GM21515 (cell line): ENCODE measurements around the gene NOS2.
"Not testable (repeated sequence)": the region's sequence is repeated elsewhere in the genome, so short reads cannot be mapped to it uniquely, and the experiment has no call there.

Source experiments
- ATAC-seq: cut with Tn5 transposase; IDR thresholded peaks from one replicate; pipeline ENCODE4 v1.9.1; 2021; ENCODE audit not compliant: unreplicated experiment

NOS2 gene

GRCh38 chr17:27793168-27793905 lies 7.0 kb downstream of the NOS2 start:
- no peak for ATAC-seq

DNA sequence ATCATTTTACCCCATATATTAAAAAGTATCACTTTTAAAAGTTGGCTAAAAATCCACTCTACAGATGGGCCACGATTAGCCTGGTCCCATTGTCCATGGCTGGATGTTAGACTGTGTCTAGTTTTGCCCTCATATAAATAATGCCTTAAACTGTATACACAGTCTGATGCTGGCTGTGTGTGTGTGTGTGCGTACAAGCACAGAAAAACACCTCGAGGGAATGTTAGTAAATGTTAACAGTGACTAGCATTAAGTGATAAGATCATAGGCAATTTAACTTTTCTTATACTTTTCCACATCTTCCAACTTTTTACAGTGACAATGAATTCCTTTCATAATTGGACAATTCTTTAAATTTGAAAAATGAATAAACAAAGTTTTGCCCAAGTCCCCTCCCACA lies 8.2 kb downstream of the NOS2 start:
- ATAC-seq: no peak

DNA sequence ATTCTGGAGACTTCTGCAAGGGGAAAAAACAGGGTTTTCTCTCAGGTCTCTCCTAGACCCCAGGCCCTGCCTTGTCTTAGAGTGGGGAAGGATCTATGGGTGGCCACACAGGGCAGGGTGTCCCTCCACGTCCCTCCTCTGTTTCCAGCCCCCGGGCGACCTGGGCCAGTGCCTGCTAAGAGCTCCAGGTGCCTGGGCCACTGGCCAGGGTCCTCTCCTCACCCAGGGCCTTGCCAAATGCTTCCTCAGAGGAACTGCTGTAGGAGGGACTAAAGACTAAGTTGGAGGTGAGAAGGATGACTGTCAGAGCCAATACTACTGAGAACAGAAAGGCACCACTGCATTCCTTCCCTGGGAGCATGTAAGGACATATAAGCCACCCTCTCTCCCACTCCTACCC lies 11.4 kb downstream of the NOS2 start:
- ATAC-seq: no peak

DNA sequence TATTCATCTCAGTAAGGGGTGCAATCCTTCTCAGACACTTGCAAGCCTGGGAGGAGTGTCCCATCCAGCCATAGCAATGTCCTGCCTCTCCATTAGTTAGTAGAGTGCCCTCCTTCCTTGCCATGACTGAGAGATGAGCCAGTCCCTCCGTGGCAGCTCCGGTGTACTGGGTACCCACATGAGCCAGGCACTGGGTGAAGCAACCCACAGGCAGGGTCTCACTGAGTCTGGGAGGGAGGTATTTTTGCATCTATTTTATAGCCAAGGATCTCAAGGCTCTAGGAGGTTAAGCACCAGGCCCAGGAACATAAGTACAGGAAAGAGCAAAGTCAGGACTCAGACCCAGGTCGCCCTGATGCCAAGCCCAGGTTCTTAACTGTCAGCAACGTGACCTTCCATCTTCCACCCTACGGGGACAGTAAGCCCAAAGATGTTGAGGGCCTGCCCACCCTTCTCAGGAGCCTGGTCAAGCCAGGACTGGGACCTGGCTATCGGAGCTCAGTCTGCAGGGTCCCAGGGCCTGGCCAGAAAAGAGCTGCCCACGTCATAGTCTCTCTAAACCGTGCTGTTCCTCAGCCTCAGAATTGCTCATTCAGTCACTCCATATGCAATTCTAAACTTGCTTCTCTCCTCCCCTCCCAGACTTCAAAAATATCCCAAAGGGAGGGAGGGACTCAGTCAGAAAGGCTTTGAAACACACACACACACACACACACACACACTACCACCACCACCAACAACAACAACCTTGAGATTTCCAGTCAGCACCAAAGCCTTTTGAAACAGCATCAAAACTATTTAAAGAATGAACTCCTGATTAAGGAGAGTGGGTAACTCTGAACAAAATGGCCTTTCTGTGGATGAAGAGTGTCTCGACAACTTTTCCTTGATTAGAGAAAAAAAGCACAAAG lies 16.6 kb downstream of the NOS2 start:
- ATAC-seq: no peak

- no peak for ATAC-seq
These were observed 17.5 kb downstream of the NOS2 start for GRCh38 chr17:27782791-27783206.

DNA sequence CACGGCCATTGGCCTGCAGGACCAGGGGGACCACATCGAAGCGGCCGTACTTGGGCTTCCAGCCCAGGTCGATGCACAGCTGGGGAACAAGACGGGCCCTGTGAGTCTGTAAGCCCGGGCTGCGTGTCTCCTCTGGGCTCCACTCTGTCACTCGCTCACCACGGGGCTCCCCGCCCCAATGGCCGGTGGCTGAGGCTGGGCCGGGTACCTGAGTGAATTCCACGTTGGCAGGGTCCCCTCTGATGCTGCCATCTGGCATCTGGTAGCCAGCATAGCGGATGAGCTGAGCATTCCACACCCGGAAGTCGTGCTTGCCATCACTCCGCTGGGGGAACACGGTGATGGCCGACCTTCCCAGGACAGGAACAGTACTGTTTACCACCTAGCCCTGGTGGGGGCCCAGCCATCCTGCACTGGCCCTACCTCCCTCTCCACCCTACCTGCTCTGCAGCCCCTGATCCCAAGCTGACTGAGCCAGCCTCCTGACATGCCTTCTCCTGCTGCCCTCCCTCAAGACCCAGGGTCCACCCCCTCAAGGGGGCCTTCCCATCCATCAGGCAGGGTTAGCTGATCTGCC lies 19.4 kb downstream of the NOS2 start:
- no peak for ATAC-seq

GRCh38 chr17:27780092-27780827 lies 20.1 kb downstream of the NOS2 start:
- no peak for ATAC-seq

GRCh38 chr17:27778183-27778582 lies 22.1 kb downstream of the NOS2 start:
- no peak for ATAC-seq

- no peak for ATAC-seq
These were observed 23.3 kb downstream of the NOS2 start for GRCh38 chr17:27776882-27777624.

GRCh38 chr17:27771586-27771985 lies 28.7 kb downstream of the NOS2 start:
- no peak for ATAC-seq

GRCh38 chr17:27770877-27771276 lies 29.5 kb downstream of the NOS2 start:
- ATAC-seq: no peak

DNA sequence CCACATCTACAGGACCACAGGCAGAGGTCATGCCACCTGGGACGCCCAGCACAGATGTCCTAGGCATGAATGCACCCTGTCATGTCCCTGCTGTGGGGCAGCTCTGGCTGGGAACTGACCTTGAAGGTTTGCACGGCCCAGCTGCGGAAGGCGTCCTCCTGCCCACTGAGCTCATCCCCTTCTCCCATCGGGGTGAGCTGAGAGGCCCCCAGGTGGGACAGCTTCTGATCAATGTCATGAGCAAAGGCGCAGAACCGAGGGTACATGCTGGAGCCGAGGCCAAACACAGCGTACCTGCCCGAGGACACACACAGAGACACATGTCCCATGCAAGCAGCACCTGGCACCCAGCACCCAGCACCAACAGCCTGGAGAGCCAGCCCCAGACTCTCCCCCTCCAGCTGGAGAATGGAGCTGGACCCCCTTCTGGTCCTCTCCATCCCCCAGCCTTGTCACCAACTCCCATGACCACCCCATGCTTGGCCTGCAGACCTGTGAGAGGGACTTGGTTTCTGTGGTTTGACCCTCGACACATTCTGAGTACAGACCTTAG lies 31.4 kb downstream of the NOS2 start:
- no peak for ATAC-seq

DNA sequence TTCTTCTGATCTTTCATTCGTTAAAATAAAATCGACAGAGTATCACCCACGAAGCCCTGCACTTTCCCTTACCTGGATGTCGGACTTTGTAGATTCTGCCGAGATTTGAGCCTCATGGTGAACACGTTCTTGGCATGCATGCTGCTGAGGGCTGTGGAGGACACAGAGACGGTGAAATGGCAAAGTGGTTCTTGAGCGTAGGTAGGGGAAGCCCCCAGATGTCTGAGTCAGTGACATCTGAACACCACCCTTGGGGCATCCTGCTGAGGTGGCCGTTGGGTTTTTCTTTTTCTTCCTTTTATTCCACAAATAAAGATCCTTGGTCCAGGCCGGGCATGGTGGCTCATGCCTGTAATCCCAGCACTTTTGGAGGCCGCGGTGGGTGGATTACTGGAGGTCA lies 33.9 kb downstream of the NOS2 start:
- ATAC-seq: no peak

DNA sequence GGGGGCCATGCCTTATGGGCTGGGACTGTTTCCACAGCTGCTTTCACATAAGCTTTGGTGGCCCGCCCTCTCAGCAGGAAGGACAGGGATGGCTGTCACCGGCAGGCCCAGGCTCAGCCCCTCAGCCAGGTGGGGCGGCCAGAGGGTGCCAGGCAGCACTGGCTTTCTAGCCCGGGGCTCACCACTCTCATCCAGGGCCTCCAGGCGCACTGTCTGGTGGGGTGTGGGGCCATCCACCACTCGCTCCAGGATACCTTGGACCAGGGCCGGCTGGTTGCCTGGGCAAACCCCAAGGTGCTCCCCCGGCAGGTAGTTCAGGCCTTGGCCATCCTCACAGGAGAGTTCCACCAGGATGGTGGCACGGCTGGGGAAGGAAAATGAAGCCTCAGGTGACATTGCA lies 35.0 kb downstream of the NOS2 start:
- no peak for ATAC-seq

DNA sequence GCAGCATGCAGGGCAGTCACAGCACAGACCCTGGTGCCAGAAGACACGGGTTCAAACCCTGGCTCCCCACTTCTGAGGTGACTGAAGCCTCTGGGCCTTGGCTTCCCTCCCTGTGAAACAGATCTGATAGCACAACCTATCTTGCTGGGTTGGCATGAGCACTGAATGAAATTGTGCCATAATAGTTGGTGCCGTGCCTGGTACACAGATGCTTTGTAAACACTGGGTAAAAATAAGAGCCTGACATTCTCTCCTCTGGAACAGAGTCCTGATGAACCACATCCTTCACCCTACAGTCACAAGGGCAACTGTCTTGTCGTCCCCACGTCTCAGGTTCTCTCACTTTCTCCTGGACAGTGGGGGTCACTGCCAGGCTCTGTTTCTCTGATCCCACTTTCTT lies 35.7 kb downstream of the NOS2 start:
- ATAC-seq: no peak

DNA sequence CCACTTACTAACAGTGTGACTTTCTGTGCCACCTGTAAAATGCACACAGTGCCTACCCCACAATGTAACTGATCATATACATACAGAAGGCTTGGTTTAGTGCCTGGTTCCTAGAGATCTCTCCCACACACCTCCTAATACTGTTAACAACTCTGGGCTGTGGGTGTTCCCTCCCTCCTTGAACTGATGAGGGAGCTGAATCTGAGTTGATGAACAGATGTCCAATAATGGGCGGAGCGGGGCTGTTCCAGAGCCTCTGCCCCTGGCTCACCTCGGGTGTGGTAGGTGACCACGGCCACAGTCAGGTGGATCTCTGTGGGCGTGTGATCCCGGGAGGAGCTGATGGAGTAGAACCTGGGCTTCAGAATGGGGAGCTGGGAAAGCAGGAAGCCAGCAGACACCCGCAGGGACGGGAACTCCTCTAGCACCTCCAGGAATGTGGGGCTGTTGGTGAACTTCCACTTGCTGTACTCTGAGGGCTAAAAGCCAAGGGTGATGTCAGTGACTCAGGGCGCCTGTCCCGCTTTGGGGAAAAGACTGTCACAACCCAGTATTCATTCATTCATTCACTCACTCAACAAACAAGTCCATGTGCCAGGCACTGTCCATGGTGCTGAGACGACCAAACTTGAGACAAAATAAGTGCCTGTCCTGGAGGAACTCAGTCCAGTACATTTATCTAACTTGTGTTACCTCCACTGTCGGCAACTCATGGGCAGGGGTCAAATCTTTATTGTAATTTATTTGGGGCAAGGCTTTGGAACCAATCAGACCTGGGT lies 37.6 kb downstream of the NOS2 start:
- no peak for ATAC-seq

DNA sequence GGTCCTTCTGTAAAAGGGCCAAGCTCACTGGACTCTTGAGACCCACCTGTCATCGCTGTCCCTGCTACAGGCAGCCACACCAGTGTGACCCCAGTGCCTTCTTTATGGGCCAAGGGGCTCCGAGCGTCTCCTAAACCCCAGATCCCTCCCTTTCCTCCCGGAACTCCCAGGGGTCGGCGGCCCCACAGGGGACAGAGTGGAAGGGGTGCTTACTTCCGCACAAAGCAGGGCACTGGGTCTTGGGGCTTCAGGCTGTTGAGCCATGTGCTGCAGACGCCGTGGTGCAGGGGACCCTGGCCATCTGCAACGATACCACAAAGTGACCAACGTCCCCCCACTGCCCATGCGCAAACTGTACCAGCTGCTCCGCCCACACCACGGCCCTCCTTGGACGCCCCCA lies 39.4 kb downstream of the NOS2 start:
- ATAC-seq: not testable (repeated sequence)

GRCh38 chr17:27760069-27760885 lies 40.1 kb downstream of the NOS2 start:
- ATAC-seq: no peak

- ATAC-seq: no peak
These were observed 40.8 kb downstream of the NOS2 start for GRCh38 chr17:27759528-27759927.
